Right cardiac atrium (tissue), 5 donors: ENCODE measurements around the gene SPHKAP. TPM values are rescaled to one million over a fixed set of nuclear protein-coding genes. Genes with fewer than 3 reads are reported as not detected.
"Not testable (repeated sequence)": the region's sequence is repeated elsewhere in the genome, so short reads cannot be mapped to it uniquely, and the experiment has no call there.

Experiments used
- ATAC-seq, 2 donors: fragments of 200-7000 bp; cut with Tn5 transposase; one replicate each; pipeline versions ENCODE4 v1.8.0 to v1.9.1; 2020; ENCODE audit warnings: moderate library complexity in 2 of 2, mild to moderate bottlenecking in 1 of 2
- DNase-seq, 3 donors: peaks; one replicate each; pipeline ENCODE4 v3.0.0-alpha.2; 2020
- H3K27ac ChIP-seq: one replicate; pipeline ENCODE4 v1.5.1; 2013; ENCODE audit warnings: mild to moderate bottlenecking, low read length, control low read depth, moderate library complexity
- H3K27me3 ChIP-seq: one replicate; pipeline ENCODE4 v1.6.1; 2013; ENCODE audit not compliant: control insufficient read depth, insufficient read depth
- H3K4me1 ChIP-seq: one replicate; pipeline ENCODE4 v1.6.1; 2013; ENCODE audit warnings: low read length; ENCODE audit not compliant: control insufficient read depth, insufficient read depth
- H3K4me3 ChIP-seq: one replicate; pipeline ENCODE4 v1.5.1; 2013; ENCODE audit warnings: low read length, control low read depth
- H3K9me3 ChIP-seq: one replicate; pipeline ENCODE4 v1.6.1; 2013; ENCODE audit warnings: low read length; ENCODE audit not compliant: control insufficient read depth
- WGBS: extraction: QIAGEN DNeasy Blood & Tissue Kit; methylation state at CpG from one replicate; pipeline ENCODE4 v1.1.7; 2013; 5-methylcytosine and 5-hydroxymethylcytosine counted together
- intact Hi-C, 4 donors: fragments of 100-400 bp; cut with DNase I; formaldehyde crosslinking; loops; one replicate each; pipeline versions ENCODE4 v1.11.0 to v1.14.0; 2022 to 2023
- polyA plus RNA-seq: library from polyadenylated mRNA; stranded (reverse); fragments of 200-250 nt; gene quantifications from one replicate; pipeline ENCODE4 v1.2.3, GENCODE V29; 2013
- total RNA-seq, 4 donors: library from RNA; stranded (reverse); fragmentation: NEBNext Ultra II Directional; extraction: Animal tissue kit (Norgen Biotek cat#: 25700); gene quantifications; one replicate each; pipeline ENCODE4 v1.2.1, GENCODE V29; 2021
- donor health status: healthy with polysubstance abuse.
- donor health status: DM: no; HTN: yes; CAD: no.
- donor health status: DM: no; HTN: no; CAD: no.
- donor health status: DM: no; HTN: yes; CAD: no; lungs with severe emphysema.
- donor health status: DM: yes; HTN: yes; CAD: no.

The SPHKAP gene
- total and polyA plus RNA-seq, 5 donors, result 16.1 to 79.4 (median 36.6) TPM

DNA sequence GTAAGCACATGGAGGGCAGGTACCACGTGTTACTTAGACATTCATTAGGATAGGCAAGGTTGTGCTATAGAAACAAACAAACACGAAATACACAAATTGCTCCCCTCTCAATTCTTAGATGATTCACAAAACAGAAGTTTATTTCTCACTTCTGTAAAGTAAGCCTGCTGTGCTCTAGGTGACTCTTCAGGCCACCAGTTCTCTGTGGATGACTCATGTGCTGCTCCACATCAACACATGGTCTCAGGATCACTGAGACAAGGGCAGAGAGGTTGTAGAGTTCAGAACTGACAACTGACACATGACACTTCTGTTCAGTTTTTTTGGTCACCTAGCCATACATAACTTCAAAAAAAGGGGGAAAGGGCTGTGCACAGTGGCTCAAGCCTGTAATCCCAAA lies 239.5 kb downstream of the SPHKAP start:
- Histone ChIP-seq H3K27me3 (no peaks in the 10 kb centered on the region), H3K27ac (no peak overlapping the region), H3K4me3 (no peak overlapping the region), H3K9me3 (no peaks in the 10 kb centered on the region), H3K4me1 (no peaks in the 10 kb centered on the region)
- 63% methylated on average over 2 of the region's 2 CpGs for WGBS
- no peak for ATAC-seq
- intact Hi-C loops, result no loop called here
- no peak for DNase-seq

DNA sequence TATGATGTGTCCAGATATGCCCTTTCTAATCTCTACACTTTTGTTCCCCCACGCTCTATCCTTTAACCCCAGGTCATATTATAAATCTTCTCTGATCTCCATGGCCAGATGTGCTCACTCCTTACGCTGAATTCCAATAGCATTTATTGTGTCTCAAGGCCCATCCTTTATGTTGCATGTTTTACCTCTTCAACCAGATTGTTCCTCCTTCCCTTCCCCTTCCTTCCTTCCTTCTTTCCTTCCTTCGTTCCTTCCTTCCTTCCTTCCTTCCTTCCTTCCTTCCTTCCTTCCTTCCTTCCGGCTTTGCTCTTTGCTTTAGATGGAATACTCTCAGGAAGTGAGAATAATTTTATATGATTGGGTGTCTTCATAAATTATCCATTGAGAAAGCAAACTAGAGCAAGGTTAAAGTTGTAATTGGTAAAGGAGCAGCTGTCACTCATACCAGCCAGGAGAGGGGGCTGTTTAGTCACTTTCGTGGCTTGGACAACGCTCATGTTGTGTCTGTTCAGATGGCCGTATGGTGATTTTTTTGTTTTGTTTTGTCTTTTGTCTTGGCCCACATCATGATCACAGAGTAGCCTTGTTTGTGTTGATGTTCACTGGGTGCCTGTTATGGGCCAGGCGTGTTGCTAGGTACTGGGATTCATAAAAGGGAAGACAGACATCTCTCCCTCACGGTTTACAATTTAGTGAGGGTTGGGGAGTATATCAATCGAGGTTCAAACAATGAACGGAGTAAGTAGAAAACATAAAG lies 242.0 kb downstream of the SPHKAP start:
- 46% methylated on average over 11 of the region's 11 CpGs for WGBS
- no peaks in the 10 kb centered on the region for H3K27me3 ChIP-seq
- ATAC-seq (peak in 1 of 2 donors; percentile 56), DNase-seq (no peak)
- no peaks in the 10 kb centered on the region for H3K9me3 ChIP-seq
- intact Hi-C loops, result loop anchor here in 1 of 4 donors (5.0 kb wide), 1 partner anchor 718 kb away; no protein-coding TSS in a partner anchor
- no peak overlapping the region for H3K4me3 ChIP-seq
- no peaks in the 10 kb centered on the region for H3K4me1 ChIP-seq
- no peak overlapping the region for H3K27ac ChIP-seq

DNA sequence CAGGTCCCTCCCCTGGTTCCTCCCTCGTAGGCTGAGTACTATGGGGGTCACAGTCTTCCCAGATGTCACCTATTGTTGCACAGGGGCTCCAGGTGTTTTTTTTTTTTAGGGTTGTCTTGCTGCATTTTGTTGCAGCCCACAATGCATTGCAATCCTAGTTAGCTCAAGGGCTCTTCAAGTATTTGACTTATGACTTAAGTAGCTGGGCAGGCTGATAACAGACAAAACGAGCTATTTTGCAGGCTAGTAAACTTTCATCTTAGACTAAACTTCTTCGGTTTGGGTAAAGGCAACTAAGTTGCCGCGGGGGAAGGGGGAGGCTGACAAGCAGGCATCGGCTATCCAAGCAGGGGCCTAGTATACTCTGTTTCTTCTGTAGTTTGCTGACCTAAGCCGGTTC lies 245.2 kb downstream of the SPHKAP start:
- not testable (repeated sequence) for H3K4me3 ChIP-seq, H3K4me1 ChIP-seq, H3K27ac ChIP-seq, ATAC-seq, H3K27me3 ChIP-seq, H3K9me3 ChIP-seq, DNase-seq
- WGBS, result 83% methylated on average over 7 of the region's 7 CpGs
- intact Hi-C loops, result loop anchor here in 1 of 4 donors (5.0 kb wide), 1 partner anchor 721 kb away; no protein-coding TSS in a partner anchor

DNA sequence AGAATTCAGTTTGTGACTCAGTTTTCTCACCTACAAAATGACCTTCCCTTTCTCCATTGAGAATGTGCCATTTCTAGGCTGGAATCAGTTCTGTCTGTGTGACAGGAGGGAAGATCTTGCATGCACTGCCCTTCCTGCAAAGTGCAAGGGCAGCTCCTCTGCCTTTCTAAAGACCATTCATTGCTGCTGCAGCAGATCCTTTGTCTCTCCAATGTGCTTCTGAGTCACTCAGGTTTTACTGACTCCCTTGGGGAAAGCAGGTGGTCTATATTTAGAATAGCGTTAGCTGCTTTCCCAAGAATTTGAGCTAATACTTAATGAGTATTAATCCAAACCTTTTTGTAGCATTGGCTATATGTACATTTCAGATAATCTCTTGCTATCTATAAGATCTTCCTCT lies 247.6 kb downstream of the SPHKAP start:
- Histone ChIP-seq H3K9me3 (no peaks in the 10 kb centered on the region), H3K4me1 (no peaks in the 10 kb centered on the region), H3K27ac (no peak overlapping the region), H3K27me3 (no peaks in the 10 kb centered on the region), H3K4me3 (no peak overlapping the region)
- no peak for DNase-seq
- 73% methylated on average over 1 of the region's 1 CpG for WGBS
- intact Hi-C loops, result no loop called here
- ATAC-seq, result no peak

DNA sequence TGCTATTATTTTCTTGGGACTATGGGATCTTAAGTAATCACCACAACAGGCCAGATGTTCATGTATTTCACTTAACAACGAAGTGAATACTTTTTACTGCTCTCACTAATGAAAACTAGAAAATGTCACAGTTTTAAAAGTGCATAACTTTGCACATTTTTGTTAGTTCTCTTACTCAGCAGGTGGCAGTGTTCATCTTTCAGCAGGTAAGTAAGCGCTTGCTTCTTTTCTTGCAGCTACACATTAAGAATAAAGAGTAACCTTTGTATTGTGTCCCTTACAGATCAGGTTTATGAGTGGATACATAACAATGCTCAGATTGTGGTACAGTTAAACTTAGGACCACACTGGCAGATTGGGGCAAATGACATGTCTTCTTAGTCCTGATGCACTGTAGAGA lies 249.1 kb downstream of the SPHKAP start:
- no peak overlapping the region for H3K4me3 ChIP-seq
- 75% methylated on average over 2 of the region's 2 CpGs for WGBS
- no peaks in the 10 kb centered on the region for H3K9me3 ChIP-seq
- H3K4me1 ChIP-seq, result no peaks in the 10 kb centered on the region
- intact Hi-C loops, result no loop called here
- no peak overlapping the region for H3K27ac ChIP-seq
- ATAC-seq, result no peak
- H3K27me3 ChIP-seq, result no peaks in the 10 kb centered on the region
- DNase-seq, result no peak

DNA sequence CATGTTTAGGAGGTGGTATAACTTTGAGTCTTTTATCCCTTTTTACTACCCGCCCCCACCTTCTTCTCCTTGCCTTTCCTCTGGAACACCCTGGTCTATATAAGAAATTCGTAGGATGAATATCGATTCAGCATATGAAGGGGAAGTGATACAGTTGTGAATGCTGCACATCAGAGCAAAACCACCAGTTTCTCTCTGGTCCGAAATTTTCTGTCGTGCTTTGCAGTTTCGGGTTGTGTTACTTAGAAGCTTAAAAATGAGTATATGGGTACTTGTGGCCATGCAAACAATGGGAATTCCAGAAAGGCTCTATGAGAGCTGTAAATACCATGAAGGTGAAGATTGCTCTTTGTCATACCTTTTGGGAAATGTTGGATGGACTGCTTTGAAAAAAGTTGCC lies 249.5 kb downstream of the SPHKAP start:
- intact Hi-C loops, result no loop called here
- H3K27ac ChIP-seq, result no peak overlapping the region
- ATAC-seq (no peak), DNase-seq (no peak)
- no peaks in the 10 kb centered on the region for H3K27me3 ChIP-seq
- no peaks in the 10 kb centered on the region for H3K4me1 ChIP-seq
- no peaks in the 10 kb centered on the region for H3K9me3 ChIP-seq
- WGBS, result 84% methylated on average over 6 of the region's 6 CpGs
- no peak overlapping the region for H3K4me3 ChIP-seq
